Kidney (tissue), 14 donors: Measurements from ENCODE around the gene PEPD. TPM values are rescaled to one million over a fixed set of nuclear protein-coding genes. Genes with fewer than 3 reads are reported as not detected.

Experiments
- DNase-seq, 5 donors: peaks; one replicate each; pipeline ENCODE4 v3.0.0-alpha.2; 2013 to 2020
- FAIRE-seq: peaks from 2 replicates; lab custom pipeline; 2012; peaks lifted over from hg19 to GRCh38; lab: Jason Lieb, UNC
- H3K27ac ChIP-seq, 2 donors: one replicate each; pipeline ENCODE4 v1.7.0; 2013; ENCODE audit warnings: low read depth in 2 of 2, low read length in 2 of 2, inconsistent platforms in 1 of 2
- H3K27me3 ChIP-seq: one replicate; pipeline ENCODE4 v1.7.1; 2013; ENCODE audit warnings: low read length, inconsistent platforms; ENCODE audit not compliant: control insufficient read depth, insufficient read depth
- H3K36me3 ChIP-seq, 3 donors: one replicate each; pipeline versions ENCODE4 v1.7.0 to v1.7.1; 2013; ENCODE audit warnings: low read length in 3 of 3, control low read depth in 1 of 3, inconsistent platforms in 1 of 3; ENCODE audit not compliant: insufficient read depth in 3 of 3, control insufficient read depth in 2 of 3
- H3K4me1 ChIP-seq, 3 donors: one replicate each; pipeline versions ENCODE4 v1.7.0 to v1.7.1; 2013; ENCODE audit warnings: low read length in 3 of 3, inconsistent platforms in 1 of 3, low read depth in 1 of 3; ENCODE audit not compliant: control insufficient read depth in 2 of 3, insufficient read depth in 2 of 3
- H3K4me3 ChIP-seq, 3 donors: one replicate each; pipeline versions ENCODE4 v1.7.0 to v1.8.1; 2013; ENCODE audit warnings: low read length in 3 of 3, control low read depth in 1 of 3, inconsistent platforms in 1 of 3
- H3K9ac ChIP-seq, 3 donors: one replicate each; pipeline versions ENCODE4 v1.7.0 to v1.7.1; 2013; ENCODE audit warnings: low read length in 3 of 3, control low read depth in 1 of 3, inconsistent platforms in 1 of 3
- H3K9me3 ChIP-seq, 3 donors: one replicate each; pipeline versions ENCODE4 v1.7.0 to v1.7.1; 2013; ENCODE audit warnings: low read length in 3 of 3, control low read depth in 1 of 3, inconsistent platforms in 1 of 3; ENCODE audit not compliant: control insufficient read depth in 2 of 3, insufficient read depth in 1 of 3
- intact Hi-C: fragments of 100-400 bp; cut with DNase I; formaldehyde crosslinking; loops from one replicate; pipeline ENCODE4 v1.11.1; 2022
- polyA plus RNA-seq: library from polyadenylated mRNA; stranded (reverse); fragments of 350-450 nt; fragmentation: Illumina TruSeq; extraction: RNeasy Lipid Tissue Mini Kit (QIAGEN cat#74804); gene quantifications from one replicate; pipeline ENCODE4 v1.2.3, GENCODE V29; 2014; ENCODE audit warnings: low read depth, low replicate concordance; ENCODE audit not compliant: insufficient read depth
- total RNA-seq: library from RNA; stranded (reverse); fragmentation: NEBNext Ultra II Directional; extraction: Animal tissue kit (Norgen Biotek cat#: 25700); gene quantifications from one replicate; pipeline ENCODE4 v1.2.1, GENCODE V29; 2021
- TF ChIP-seq, protein P1 (sequence below): IDR thresholded peaks from 3 replicates; pipeline ENCODE4 v1.5.1; 2012; ENCODE audit warnings: mild to moderate bottlenecking, moderate library complexity, borderline replicate concordance; ENCODE audit not compliant: insufficient read depth; ENCODE audit errors: extremely low read depth
- donor health status: control.
- donor health status: control.
- donor health status: control.
- donor health status: control.
- donor health status: control.
- donor health status: DM: yes; HTN: yes; CAD: no.
- donor health status: Normal renal cell carcinoma (clear cell type).

The PEPD gene
- total and polyA plus RNA-seq, 2 donors from 2014 or later: 71.4 to 402 TPM

DNA sequence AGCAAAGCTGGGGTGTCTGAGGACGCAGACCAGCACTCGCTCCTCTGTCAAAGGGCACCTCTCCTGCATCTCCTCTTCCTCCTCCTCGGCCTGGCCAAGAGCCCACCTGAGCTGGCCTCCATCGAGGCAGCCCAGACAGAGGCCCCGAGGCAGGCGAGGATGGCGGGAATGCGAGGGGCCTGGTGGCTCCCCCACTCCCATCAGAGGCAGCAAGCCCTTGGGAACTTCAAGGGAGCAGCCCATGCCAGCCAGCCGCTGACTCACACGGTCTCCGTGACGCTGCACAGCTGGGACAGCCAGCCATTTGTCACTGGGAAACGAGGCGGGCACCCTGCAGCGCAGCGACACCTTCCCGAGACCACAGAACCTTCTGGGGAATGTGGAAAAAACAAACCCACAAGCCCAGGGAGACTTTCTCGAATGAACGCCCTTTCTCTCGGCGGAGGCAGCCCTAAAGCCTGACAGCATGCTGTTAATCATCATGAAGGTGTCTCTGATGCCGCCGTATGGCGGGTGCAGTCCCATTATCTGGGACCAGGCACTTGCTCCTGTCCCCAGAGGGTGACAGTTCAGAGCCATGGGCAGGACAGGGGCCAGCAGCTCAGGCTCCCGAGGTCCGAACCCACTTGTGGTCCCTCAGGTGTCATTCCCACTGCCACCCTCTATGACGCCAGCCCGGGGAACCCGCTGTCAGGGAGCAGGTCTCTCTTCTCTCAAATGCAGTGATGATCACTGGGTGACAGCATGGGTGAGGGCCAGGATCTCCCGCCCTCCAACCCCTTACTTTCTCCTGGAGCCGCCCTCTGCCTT lies 53.0 kb downstream of the PEPD start:
- FAIRE-seq: no peak
- DNase-seq: peak in 4 of 5 donors; percentile 33 to 67 (median 40)
- intact Hi-C loops: no loop called here

DNA sequence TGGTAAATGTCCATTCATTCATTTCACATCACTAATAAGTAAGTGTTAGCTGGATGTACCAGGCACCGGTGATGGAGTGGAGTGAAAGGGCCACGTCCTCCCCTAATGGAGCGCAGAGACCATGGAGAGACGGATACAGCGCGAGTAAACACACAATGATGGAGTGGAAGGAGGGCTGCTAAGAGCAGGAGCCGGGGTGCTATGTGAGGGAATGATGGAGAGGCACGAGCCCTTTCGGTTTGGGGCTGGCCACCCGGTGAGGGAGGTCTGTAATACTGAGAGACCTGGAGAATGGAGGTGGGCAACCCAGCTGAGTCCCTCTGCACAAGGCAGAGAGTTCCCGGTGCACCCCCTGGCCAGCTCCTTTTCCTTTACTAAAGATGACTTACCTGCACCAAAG lies 53.7 kb downstream of the PEPD start:
- FAIRE-seq (no peak), DNase-seq (peak in 1 of 5 donors; percentile 16)
- intact Hi-C loops: no loop called here
- no peak overlapping the region for H3K27ac ChIP-seq
- peaks cover 0 to 6% (median 0%) of the 10 kb centered on the region in 3 donors for H3K36me3 ChIP-seq
- TF ChIP-seq, protein P1, sequence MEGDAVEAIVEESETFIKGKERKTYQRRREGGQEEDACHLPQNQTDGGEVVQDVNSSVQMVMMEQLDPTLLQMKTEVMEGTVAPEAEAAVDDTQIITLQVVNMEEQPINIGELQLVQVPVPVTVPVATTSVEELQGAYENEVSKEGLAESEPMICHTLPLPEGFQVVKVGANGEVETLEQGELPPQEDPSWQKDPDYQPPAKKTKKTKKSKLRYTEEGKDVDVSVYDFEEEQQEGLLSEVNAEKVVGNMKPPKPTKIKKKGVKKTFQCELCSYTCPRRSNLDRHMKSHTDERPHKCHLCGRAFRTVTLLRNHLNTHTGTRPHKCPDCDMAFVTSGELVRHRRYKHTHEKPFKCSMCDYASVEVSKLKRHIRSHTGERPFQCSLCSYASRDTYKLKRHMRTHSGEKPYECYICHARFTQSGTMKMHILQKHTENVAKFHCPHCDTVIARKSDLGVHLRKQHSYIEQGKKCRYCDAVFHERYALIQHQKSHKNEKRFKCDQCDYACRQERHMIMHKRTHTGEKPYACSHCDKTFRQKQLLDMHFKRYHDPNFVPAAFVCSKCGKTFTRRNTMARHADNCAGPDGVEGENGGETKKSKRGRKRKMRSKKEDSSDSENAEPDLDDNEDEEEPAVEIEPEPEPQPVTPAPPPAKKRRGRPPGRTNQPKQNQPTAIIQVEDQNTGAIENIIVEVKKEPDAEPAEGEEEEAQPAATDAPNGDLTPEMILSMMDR: no peak
- no peak overlapping the region for H3K4me3 ChIP-seq
- no peaks in the 10 kb centered on the region for H3K27me3 ChIP-seq
- no peaks in the 10 kb centered on the region for H3K4me1 ChIP-seq
- H3K9ac ChIP-seq: no peak overlapping the region
- H3K9me3 ChIP-seq: no peaks in the 10 kb centered on the region

More for the DNA sequence above, 53.0 kb downstream of the PEPD start:
- H3K27ac ChIP-seq: no peak overlapping the region
- TF ChIP-seq, protein P1: no peak
- H3K9ac ChIP-seq: no peak overlapping the region
- peaks cover 0 to 6% (median 0%) of the 10 kb centered on the region in 3 donors for H3K36me3 ChIP-seq
- no peaks in the 10 kb centered on the region for H3K4me1 ChIP-seq
- H3K27me3 ChIP-seq: no peaks in the 10 kb centered on the region
- H3K9me3 ChIP-seq: no peaks in the 10 kb centered on the region
- no peak overlapping the region for H3K4me3 ChIP-seq

DNA sequence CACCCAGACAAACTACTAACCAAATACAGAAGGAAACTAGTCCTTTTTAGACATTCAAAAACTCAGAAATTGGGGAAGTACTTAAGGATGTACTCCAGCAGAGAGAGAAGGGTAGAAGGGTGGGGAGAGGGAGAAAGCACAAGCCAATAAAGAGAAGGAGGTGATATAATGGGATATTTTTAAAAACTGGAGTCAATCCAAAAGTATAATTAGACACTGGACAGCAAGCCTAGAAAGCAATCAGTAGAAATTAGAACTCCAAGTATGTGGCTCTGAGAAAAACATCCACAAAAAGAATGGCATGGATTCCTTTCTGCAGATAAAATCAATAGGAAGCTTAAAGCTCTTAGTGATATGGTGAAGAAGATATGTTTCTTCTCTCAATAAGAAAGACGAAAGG lies 55.8 kb downstream of the PEPD start:
- Histone ChIP-seq H3K27ac (no peak overlapping the region), H3K36me3 (peaks cover 0 to 6% (median 2%) of the 10 kb centered on the region in 3 donors), H3K4me3 (no peak overlapping the region), H3K4me1 (no peaks in the 10 kb centered on the region), H3K27me3 (no peaks in the 10 kb centered on the region), H3K9ac (no peak overlapping the region), H3K9me3 (no peaks in the 10 kb centered on the region)
- FAIRE-seq: no peak
- intact Hi-C loops: no loop called here
- TF ChIP-seq, protein P1: no peak
- DNase-seq: no peak
